PC-3 (cell line): ENCODE measurements around the gene KRT17. TPM values are rescaled to one million over a fixed set of nuclear protein-coding genes. Genes with fewer than 3 reads are reported as not detected.

Experiments used
- ATAC-seq: fragments of 200-7000 bp; cut with Tn5 transposase; 2 replicates; pipeline ENCODE4 v1.9.1; 2020; ENCODE audit warnings: mild to moderate bottlenecking, moderate library complexity
- BruUV-seq: library from RNA; stranded (reverse); fragments of 400-500 nt; replicated peaks from 2 replicates; lab custom pipeline; 2021; lab: Mats Ljungman, UMichigan
- CTCF ChIA-PET: fragments of 300-600 bp; sonication (Branson Sonifier 250); formaldehyde crosslinking; loops from one replicate; lab custom pipeline; 2022; ENCODE audit warnings: antibody characterized with exemption; lab: Charles Lee
- POLR2A ChIA-PET: fragments of 300-600 bp; sonication (Branson Sonifier 250); formaldehyde crosslinking; loops from one replicate; lab custom pipeline; 2022; ENCODE audit warnings: antibody characterized with exemption; ENCODE audit not compliant: unreplicated experiment; lab: Charles Lee
- DNase-seq: peaks from one replicate; pipeline ENCODE4 v3.0.0-alpha.2; 2015
- H2AFZ ChIP-seq: fragments of 300-600 bp; sonication (generic); 2 replicates; pipeline ENCODE4 v1.6.0; 2016; ENCODE audit warnings: antibody characterized with exemption, low read length
- H3F3A ChIP-seq: fragments of 300-600 bp; sonication (generic); one replicate; pipeline ENCODE4 v1.6.0; 2017; ENCODE audit warnings: antibody characterized with exemption, low read length, control low read depth, mild to moderate bottlenecking; ENCODE audit not compliant: unreplicated experiment
- H3K27ac ChIP-seq: fragments of 300-600 bp; sonication (generic); 2 replicates; pipeline ENCODE4 v1.5.1; 2016; ENCODE audit warnings: mild to moderate bottlenecking, low read length
- H3K27me3 ChIP-seq: fragments of 300-600 bp; sonication (generic); 2 replicates; pipeline ENCODE4 v1.6.1; 2016; ENCODE audit warnings: low read length, mixed read lengths
- H3K36me3 ChIP-seq: fragments of 300-600 bp; sonication (generic); 2 replicates; pipeline ENCODE4 v1.6.1; 2016; ENCODE audit warnings: low read depth, mixed run types, low read length, mixed read lengths
- H3K4me1 ChIP-seq: fragments of 300-600 bp; sonication (generic); 2 replicates; pipeline ENCODE4 v1.5.1; 2016; ENCODE audit warnings: low read length; ENCODE audit not compliant: insufficient read depth
- H3K4me2 ChIP-seq: fragments of 300-600 bp; sonication (generic); 2 replicates; pipeline ENCODE4 v1.6.0; 2016; ENCODE audit warnings: low read length
- H3K4me3 ChIP-seq: fragments of 300-600 bp; sonication (generic); 2 replicates; pipeline ENCODE4 v1.5.1; 2016; ENCODE audit warnings: mild to moderate bottlenecking, low read length, mixed read lengths
- H3K79me2 ChIP-seq: fragments of 300-600 bp; sonication (generic); 2 replicates; pipeline ENCODE4 v1.6.1; 2017; ENCODE audit warnings: low read length, mixed read lengths
- H3K9ac ChIP-seq: fragments of 300-600 bp; sonication (generic); 2 replicates; pipeline ENCODE4 v1.6.0; 2016; ENCODE audit warnings: mild to moderate bottlenecking, low read length
- H3K9me2 ChIP-seq: fragments of 300-600 bp; sonication (generic); replicated peaks from 2 replicates; pipeline ENCODE4 v1.6.1; 2016; ENCODE audit warnings: mixed run types, low read length, mixed read lengths
- H3K9me3 ChIP-seq: fragments of 300-600 bp; sonication (generic); 2 replicates; pipeline ENCODE4 v1.6.1; 2016; ENCODE audit warnings: low read length, mixed read lengths
- H4K20me1 ChIP-seq: fragments of 300-600 bp; sonication (generic); 2 replicates; pipeline ENCODE4 v1.6.1; 2016; ENCODE audit warnings: low read length, mixed read lengths
- CTCF ChIP-seq: fragments of 300-600 bp; sonication (generic); conservative IDR thresholded peaks from 2 replicates; pipeline ENCODE4 v1.5.1; 2017; ENCODE audit warnings: antibody characterized with exemption, low read depth, mild to moderate bottlenecking, low read length
- EZH2 ChIP-seq: fragments of 300-600 bp; sonication (generic); IDR thresholded peaks from one replicate; pipeline ENCODE4 v1.6.1; 2017; ENCODE audit warnings: antibody characterized with exemption, mild to moderate bottlenecking, low read length; ENCODE audit not compliant: unreplicated experiment
- EZH2phosphoT487 ChIP-seq: fragments of 300-600 bp; sonication (generic); IDR thresholded peaks from 2 replicates; pipeline ENCODE4 v1.6.1; 2018; ENCODE audit warnings: mild to moderate bottlenecking, antibody characterized with exemption, low read length, borderline replicate concordance
- intact Hi-C: fragments of 100-400 bp; cut with micrococcal nuclease; formaldehyde crosslinking; loops from 2 replicates; pipeline ENCODE4 v1.9.0; 2023
- total RNA-seq: library from RNA; depleted of rRNA; stranded (reverse); fragments of >200 nt; gene quantifications from 2 replicates; pipeline ENCODE4 v1.2.3, GENCODE V29; 2014

The KRT17 gene
- total RNA-seq, 1 experiment from 2014 or later = 92.1 TPM

- Histone ChIP-seq H3K9me2 (no peaks in the 10 kb centered on the region), H4K20me1 (no peaks in the 10 kb centered on the region), H3K4me3 (no peak overlapping the region), H2AFZ (no peak overlapping the region), H3K9ac (no peak overlapping the region), H3K27ac (no peak overlapping the region), H3K9me3 (no peaks in the 10 kb centered on the region), H3K4me2 (no peak overlapping the region), H3K27me3 (no peaks in the 10 kb centered on the region), H3K79me2 (no peaks in the 10 kb centered on the region), H3F3A (no peaks in the 10 kb centered on the region), H3K4me1 (peaks cover 34% of the 10 kb centered on the region), H3K36me3 (no peaks in the 10 kb centered on the region)
- ChIA-PET CTCF (no interaction called here), POLR2A (interaction anchor here (0.5 kb wide), 1 partner anchor 20 kb away, joined by 6 read pairs; no protein-coding TSS in a partner anchor)
- BruUV-seq = no TSS peak
- TF ChIP-seq EZH2phosphoT487 (no peak), EZH2 (no peak), CTCF (no peak)
- ATAC-seq (no peak), DNase-seq (no peak)
- intact Hi-C loops = no loop called here
Measured at GRCh38 chr17:41650794-41651624, 26.6 kb upstream of the KRT17 start.

- POLR2A ChIA-PET = interaction anchor here (0.6 kb wide), 1 partner anchor 101 kb away, joined by 3 read pairs; no protein-coding TSS in a partner anchor
- intact Hi-C loops = loop anchor here (2.0 to 10.0 kb wide), 2 partner anchors 71 to 245 kb away; no protein-coding TSS in a partner anchor
- ATAC-seq (no peak), DNase-seq (no peak)
- Histone ChIP-seq H3F3A (no peaks in the 10 kb centered on the region), H3K9ac (no peak overlapping the region), H4K20me1 (no peaks in the 10 kb centered on the region), H3K79me2 (no peaks in the 10 kb centered on the region), H3K27ac (no peak overlapping the region), H2AFZ (no peak overlapping the region), H3K27me3 (no peaks in the 10 kb centered on the region), H3K9me3 (no peaks in the 10 kb centered on the region), H3K4me1 (peaks cover 24% of the 10 kb centered on the region), H3K4me2 (no peak overlapping the region), H3K4me3 (no peak overlapping the region), H3K36me3 (no peaks in the 10 kb centered on the region), H3K9me2 (no peaks in the 10 kb centered on the region)
- no TSS peak for BruUV-seq
- CTCF ChIA-PET = interaction anchor here (0.7 kb wide), 1 partner anchor 11 kb away, joined by 3 read pairs; no protein-coding TSS in a partner anchor
- no peak for TF ChIP-seq EZH2phosphoT487
- no peak for TF ChIP-seq EZH2
- TF ChIP-seq CTCF = no peak
Measured at GRCh38 chr17:41649923-41650519, 25.6 kb upstream of the KRT17 start.
